Duodenal mucosa (tissue), 2 donors: ENCODE results near the gene PTPN23.

Experiments used
- H3K27ac ChIP-seq: one replicate; pipeline ENCODE4 v1.7.0; 2013; ENCODE audit warnings: low read depth, low read length
- H3K27me3 ChIP-seq, 2 donors: one replicate each; pipeline ENCODE4 v1.7.0; 2013; ENCODE audit warnings: low read length in 2 of 2, control low read depth in 1 of 2; ENCODE audit not compliant: insufficient read depth in 2 of 2, control insufficient read depth in 1 of 2
- H3K36me3 ChIP-seq, 2 donors: one replicate each; pipeline ENCODE4 v1.7.0; 2013; ENCODE audit warnings: low read length in 2 of 2, control low read depth in 1 of 2; ENCODE audit not compliant: insufficient read depth in 2 of 2, control insufficient read depth in 1 of 2
- H3K4me1 ChIP-seq, 2 donors: one replicate each; pipeline ENCODE4 v1.7.0; 2013; ENCODE audit warnings: low read length in 2 of 2, control low read depth in 1 of 2; ENCODE audit not compliant: insufficient read depth in 2 of 2, control insufficient read depth in 1 of 2
- H3K4me3 ChIP-seq, 2 donors: one replicate each; pipeline ENCODE4 v1.7.0; 2013; ENCODE audit warnings: low read length in 2 of 2, low read depth in 1 of 2
- H3K9ac ChIP-seq, 2 donors: one replicate each; pipeline ENCODE4 v1.7.0; 2013; ENCODE audit warnings: low read length in 2 of 2, low read depth in 1 of 2
- H3K9me3 ChIP-seq, 2 donors: one replicate each; pipeline ENCODE4 v1.7.0; 2013; ENCODE audit warnings: low read length in 2 of 2, control low read depth in 1 of 2; ENCODE audit not compliant: control insufficient read depth in 1 of 2

The PTPN23 gene

DNA sequence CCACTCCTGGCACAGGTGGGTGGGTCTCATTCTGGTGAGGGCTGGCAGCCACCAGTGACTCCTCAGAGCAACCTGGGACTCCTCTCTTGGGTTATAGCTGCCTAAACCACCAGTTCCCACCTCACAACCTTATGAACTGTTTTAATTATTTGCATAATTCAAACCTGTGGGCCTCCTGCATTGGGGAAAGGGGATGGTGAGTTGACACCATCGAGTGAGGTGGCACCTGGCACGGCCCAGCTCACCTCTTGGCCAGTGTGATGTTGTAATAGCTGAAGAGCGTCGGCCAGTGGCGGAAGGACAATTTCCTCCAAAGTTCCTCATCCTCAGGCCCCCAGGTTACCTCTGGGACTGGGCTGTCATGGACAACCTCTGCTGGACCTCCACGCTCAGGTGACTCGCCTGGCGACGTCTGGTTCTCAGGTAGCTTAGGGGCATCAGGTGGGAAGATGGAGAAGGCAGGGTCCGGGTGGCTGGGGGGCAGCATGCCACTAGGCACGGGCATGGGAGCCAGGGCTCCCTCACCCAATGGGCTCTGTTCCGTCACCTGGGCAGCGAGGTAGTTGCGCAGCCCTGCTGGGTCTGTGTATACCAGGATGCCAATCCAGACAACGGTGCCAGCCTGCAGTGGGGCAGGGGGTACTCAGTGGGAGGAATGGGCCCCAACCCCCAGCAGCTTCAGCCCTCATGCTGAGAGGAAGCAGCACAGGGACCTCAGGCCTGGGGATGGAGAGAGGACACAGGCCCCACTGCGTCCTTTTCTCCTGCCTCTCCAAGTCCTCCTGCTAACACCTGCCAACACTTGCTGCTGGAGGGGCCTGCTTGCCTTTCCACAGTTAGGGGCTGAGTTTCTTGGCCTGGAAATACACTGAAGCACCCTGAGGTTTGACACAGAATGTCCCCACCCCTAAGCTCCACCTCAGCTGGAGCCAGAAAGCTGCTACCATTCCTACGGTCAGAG lies 38.5 kb downstream of the PTPN23 start:
- peaks cover 32 to 34% of the 10 kb centered on the region in 2 donors for H3K4me1 ChIP-seq
- no peak overlapping the region for H3K4me3 ChIP-seq
- H3K36me3 ChIP-seq, result peaks cover 25 to 63% of the 10 kb centered on the region in 2 donors
- no peaks in the 10 kb centered on the region for H3K9me3 ChIP-seq
- H3K27ac ChIP-seq, result no peak overlapping the region
- H3K27me3 ChIP-seq, result no peaks in the 10 kb centered on the region
- no peak overlapping the region for H3K9ac ChIP-seq

DNA sequence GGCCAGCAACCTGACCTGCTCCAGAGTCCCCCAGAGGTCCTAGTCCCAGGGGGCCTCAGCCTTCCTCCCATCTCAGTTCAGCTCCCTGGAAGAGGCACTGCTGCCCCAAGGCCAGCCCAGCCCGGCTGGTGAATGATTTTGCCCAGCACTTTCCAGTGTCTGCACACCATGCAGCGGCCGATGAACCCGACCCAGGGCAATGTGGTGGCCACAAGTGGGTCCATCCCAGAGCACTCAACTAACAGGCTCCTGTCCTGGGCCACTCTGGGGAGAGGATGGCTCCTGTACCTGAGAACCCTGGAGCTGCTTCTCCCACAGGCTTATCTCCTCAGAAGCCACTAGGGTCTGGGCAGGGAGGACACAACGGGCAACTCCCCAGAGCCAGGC lies 39.2 kb downstream of the PTPN23 start:
- Histone ChIP-seq H3K4me1 (peaks cover 36 to 40% of the 10 kb centered on the region in 2 donors), H3K27me3 (no peaks in the 10 kb centered on the region), H3K9ac (no peak overlapping the region), H3K27ac (no peak overlapping the region), H3K4me3 (no peak overlapping the region), H3K36me3 (peaks cover 25 to 63% of the 10 kb centered on the region in 2 donors), H3K9me3 (no peaks in the 10 kb centered on the region)

DNA sequence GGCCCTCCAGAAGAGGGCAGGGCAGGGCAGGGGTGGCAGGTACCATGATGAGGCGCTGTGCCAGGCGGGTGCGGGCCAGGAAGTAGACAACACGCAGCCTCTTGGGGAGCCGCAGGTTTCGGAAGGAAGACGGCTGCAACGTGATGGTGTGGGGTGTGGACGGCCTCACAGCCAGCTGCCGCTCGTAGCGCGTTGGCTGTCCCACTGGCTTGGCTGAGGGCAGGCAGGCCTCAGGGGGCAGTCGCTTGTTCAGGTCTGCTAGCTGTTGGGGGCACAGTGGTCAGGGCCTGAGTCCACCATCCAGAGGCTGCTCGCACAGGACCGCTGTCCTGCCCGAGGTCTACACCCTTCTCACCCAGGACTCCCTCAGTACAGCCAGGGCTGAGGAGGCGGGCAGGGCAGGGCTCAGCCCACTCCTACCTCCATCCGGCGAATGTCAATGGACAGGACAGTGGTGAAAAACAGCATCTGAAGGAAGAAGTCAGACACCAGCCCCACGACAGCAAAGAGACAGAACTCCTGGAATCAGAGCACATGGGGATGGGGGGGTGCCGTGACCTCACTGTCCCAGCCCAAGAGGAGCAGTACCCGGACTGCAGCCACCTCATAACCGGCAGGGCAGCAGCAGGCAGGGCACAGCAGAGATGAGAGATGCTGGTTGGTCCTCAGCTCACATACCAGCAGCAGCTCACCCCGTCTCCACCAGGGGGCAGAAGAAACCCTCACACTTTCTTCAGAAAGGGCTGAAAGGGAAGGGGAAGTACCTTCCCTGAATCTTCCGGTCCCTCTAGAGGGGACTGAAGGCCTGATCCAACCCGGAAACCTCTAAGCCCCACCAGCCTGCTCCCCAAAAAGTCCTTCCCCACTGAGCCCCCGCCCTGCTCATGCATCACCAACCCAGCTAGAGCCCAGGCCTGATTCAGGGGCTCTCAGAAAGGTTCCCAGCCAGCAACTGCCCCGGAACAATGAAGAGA lies 40.0 kb downstream of the PTPN23 start:
- Histone ChIP-seq H3K36me3 (peaks cover 23 to 58% of the 10 kb centered on the region in 2 donors), H3K27ac (no peak overlapping the region), H3K27me3 (no peaks in the 10 kb centered on the region), H3K9ac (peak overlapping the region; percentile 44 to 54), H3K4me3 (peak overlapping the region; percentile 27 to 53), H3K9me3 (no peaks in the 10 kb centered on the region), H3K4me1 (peaks cover 44 to 48% of the 10 kb centered on the region in 2 donors)

DNA sequence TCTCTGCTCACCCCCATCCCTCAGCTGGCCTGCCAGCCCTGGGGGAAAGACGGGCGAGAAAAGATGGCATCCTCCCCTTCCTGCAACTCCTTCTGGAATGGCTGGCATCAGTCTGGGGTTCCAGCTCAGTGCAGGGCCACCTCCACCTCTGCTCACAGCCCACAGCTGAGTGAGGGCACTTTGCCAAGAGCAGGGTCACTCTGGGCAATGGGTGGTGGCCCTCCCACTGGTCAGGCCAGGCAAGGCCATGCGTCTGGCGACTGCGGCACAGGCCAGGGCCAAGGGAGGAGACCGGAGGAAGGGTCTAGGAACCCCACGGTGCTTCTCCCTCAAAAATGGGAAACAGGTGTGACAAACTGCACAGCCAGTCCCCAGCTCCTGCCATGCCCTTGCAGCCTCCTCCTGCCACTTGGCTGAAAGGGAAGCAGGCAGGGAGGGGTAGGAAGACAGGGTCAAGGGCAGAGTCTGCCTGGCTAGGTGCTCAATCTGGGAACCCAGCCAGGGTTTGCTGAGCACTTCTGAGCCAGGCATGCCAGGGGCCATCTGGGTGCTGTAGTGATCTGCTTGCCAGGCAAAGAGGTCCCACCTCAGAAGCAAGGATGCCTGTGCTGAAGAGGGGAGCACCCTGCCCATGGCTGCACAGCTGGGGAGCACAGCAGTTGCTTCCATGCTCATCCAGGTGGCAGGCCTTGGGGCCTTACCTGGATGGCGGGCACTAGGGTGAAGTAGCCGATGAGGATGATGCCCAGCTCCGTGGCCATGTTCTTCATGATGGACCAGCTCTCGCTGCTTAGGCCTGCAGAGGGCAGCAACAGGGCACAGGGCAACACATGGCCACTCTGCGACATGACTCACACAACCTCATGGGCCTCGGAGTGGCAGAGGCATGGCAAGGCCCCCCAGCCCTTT lies 41.2 kb downstream of the PTPN23 start:
- H3K27me3 ChIP-seq, result no peaks in the 10 kb centered on the region
- H3K27ac ChIP-seq, result peak overlapping the region; percentile 10
- peak overlapping the region; percentile 27 to 53 for H3K4me3 ChIP-seq
- H3K9me3 ChIP-seq, result no peaks in the 10 kb centered on the region
- peaks cover 15 to 58% of the 10 kb centered on the region in 2 donors for H3K36me3 ChIP-seq
- peaks cover 46 to 51% of the 10 kb centered on the region in 2 donors for H3K4me1 ChIP-seq
- H3K9ac ChIP-seq, result peak overlapping the region; percentile 44 to 54

DNA sequence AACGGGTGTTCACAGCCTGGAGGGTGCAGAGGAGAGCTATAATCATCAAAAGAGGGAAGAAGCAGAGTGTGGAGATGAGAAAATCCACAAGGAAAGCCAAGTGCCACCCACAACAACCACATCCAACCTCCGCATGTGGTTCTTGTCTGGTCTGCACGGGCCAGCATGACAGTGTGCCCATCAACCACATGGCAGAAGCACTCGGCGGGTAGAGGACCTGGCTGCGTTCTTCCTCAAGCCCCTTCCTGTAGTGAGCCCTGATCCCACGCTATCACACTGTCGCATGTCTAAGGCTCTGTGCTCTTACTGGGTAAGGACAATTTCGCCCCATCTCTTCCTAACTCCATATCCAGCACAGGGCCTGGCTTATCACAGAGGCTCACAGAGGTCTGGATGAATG lies 41.9 kb downstream of the PTPN23 start:
- peaks cover 46 to 51% of the 10 kb centered on the region in 2 donors for H3K4me1 ChIP-seq

DNA sequence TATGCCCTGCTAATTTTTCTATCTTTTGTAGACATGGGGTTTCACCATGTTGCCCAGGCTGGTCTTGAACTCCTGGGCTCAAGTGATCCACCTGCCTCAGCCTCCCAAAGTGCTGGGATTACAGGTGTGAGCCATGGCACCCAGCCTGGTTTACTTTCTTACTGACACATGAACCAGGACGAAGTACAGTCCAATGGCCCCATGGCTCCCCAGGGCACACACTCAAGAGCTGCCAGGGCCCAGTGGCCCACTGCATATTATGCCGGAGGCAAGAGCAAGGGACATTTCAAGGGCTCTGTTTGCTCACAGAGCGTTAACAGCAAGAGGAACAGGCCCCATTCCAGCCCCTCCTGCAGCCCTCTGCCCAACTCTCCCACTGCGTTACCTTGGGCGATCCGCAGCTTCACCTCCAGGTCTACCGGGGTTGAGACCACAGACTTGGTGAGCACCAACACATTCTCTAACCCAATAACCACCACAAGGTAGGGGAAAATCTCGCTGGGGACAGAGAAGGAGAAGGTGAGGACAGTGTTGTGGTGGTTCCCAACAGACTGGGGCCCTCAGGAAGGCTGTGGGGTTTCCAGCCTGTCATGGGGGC lies 42.8 kb downstream of the PTPN23 start:
- H3K27me3 ChIP-seq, result no peaks in the 10 kb centered on the region
- no peak overlapping the region for H3K27ac ChIP-seq
- no peaks in the 10 kb centered on the region for H3K9me3 ChIP-seq
- H3K9ac ChIP-seq, result peak overlapping the region in 1 of 2 donors; percentile 0
- H3K36me3 ChIP-seq, result peaks cover 30 to 65% of the 10 kb centered on the region in 2 donors
- no peak overlapping the region for H3K4me3 ChIP-seq
- peaks cover 46 to 51% of the 10 kb centered on the region in 2 donors for H3K4me1 ChIP-seq

More for the DNA sequence above, 41.9 kb downstream of the PTPN23 start:
- Histone ChIP-seq H3K27me3 (no peaks in the 10 kb centered on the region), H3K9ac (no peak overlapping the region), H3K36me3 (peaks cover 21 to 62% of the 10 kb centered on the region in 2 donors), H3K4me3 (no peak overlapping the region), H3K9me3 (no peaks in the 10 kb centered on the region), H3K27ac (peak overlapping the region; percentile 10)

DNA sequence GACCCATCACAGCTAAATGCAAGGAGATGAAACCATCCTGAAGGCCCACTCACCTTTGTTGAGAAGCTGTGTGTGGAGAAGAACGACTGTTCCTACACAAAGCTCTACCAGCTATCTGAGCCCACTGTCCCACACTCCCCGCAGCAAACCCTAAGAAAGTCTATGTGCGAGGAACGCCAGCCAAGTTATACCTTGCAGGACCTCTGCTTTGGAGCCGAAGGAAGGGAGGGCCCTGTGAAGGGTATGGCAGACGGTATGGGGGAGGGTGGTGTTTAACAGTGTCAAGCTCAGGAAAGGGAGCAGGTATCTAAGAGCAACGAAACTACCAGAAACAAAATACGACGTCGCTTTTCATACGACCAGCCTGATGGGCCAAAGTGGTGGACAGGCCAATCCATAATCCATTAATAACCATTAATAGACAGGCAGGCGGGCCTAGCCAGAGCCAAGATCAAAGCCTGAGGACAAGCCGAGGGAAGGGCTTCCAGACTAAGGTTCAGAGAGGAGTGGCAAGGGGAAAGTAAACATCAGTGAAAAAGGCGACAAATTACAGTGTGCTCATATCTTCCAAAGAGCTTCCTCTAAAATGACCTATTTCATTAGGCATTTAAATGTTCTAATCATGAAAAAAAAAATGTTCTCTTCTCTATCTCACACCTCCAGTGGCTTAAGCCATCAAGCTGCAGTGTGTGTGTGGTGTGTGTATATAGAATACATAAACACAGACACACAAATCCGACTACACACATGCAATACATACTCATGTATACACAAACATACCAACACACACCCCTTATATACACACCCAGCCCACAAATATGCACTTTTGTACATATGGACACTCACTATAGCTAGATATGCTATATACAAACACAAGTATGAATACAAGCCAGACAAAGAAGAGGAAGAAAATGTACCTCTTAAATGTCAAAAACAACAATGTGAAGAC lies 43.9 kb downstream of the PTPN23 start:
- Histone ChIP-seq H3K9me3 (no peaks in the 10 kb centered on the region), H3K36me3 (peaks cover 21 to 57% of the 10 kb centered on the region in 2 donors), H3K9ac (peak overlapping the region; percentile 41 to 44), H3K27ac (peak overlapping the region; percentile 71), H3K27me3 (no peaks in the 10 kb centered on the region), H3K4me3 (peak overlapping the region in 1 of 2 donors; percentile 17), H3K4me1 (peaks cover 46 to 51% of the 10 kb centered on the region in 2 donors)

DNA sequence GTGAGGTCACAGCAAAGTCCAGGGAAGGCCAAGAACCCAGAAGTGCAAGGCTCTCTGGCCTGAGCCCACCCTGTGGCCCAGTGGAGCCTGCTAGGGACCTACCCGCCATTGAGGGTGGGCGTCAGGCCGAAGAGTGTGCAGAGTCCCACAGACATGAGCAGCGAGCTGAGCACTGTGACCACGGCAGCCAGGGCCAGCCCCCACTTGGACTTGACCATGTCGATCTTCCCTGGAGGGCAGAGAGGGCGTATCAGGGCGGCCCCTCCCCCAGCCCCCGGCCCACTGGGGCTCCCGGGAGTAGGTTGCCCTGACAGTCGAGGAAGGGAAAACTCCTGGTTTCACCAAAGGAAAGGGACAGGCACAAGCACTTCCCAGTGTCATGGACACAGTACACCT lies 44.6 kb downstream of the PTPN23 start:
- Histone ChIP-seq H3K9me3 (no peaks in the 10 kb centered on the region), H3K4me3 (peak overlapping the region in 1 of 2 donors; percentile 17), H3K9ac (peak overlapping the region in 1 of 2 donors; percentile 41), H3K36me3 (peaks cover 19 to 55% of the 10 kb centered on the region in 2 donors), H3K27ac (peak overlapping the region; percentile 71), H3K27me3 (no peaks in the 10 kb centered on the region), H3K4me1 (peaks cover 46 to 51% of the 10 kb centered on the region in 2 donors)
